ENCODE results near the gene KIF1C. TPM values are rescaled to one million over a fixed set of nuclear protein-coding genes. Genes with fewer than 3 reads are reported as not detected.

KIF1C gene
- total and polyA plus RNA-seq, 9 of the 15 experiments (the other 6 are each of a cell fraction or from before 2014, with no cell fraction given) = 0.38 to 68.4 (median 25.1) TPM

DNA sequence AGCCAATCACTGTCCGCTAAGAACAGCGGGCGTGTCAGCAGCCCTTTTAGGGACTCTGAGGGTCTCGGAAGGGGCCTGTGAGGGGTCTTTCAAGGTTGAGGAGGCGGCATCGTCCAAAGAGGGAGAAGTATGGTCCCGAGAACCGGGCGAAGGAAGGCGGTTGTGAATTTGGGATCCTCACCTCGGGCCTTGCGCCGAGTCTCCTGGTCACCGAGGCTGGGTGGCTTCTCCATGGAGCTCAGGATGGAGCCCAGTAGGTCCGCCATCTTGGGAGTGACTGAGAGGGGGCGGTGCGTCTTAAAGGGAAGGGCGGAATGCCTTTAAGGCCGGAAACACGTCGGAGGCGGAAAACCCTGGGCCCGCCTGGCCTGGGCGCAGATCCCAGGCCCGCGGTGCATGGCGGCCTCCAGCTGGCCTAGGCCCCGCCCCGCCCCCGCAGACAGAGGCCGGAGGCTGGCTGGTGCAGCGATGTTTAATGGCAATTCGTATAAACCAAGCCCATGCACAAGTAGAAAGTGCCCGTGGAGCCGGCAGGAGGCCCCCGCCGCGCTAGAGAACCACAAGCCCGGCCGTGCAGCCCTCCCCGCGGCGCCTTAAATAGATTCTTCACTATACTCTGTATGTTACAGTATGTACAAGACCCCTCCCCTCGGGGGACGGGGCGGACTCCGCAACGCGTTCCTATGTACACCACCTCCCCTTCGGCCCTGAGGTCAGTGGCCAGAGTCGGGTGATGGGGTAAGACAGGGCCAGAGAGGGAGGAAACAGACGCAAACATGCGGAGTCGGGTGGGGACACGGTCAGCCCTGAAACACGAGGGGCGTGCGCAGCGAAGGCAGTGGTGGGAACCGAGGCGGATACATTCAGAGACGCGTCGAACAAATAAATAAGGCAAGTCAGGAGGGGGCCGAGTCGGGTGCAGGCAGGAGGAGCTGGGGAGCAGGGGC, 29.9 kb upstream of the KIF1C start, which contains the start of gene SPAG7 (continued):
- TF ChIP-seq, protein P1, sequence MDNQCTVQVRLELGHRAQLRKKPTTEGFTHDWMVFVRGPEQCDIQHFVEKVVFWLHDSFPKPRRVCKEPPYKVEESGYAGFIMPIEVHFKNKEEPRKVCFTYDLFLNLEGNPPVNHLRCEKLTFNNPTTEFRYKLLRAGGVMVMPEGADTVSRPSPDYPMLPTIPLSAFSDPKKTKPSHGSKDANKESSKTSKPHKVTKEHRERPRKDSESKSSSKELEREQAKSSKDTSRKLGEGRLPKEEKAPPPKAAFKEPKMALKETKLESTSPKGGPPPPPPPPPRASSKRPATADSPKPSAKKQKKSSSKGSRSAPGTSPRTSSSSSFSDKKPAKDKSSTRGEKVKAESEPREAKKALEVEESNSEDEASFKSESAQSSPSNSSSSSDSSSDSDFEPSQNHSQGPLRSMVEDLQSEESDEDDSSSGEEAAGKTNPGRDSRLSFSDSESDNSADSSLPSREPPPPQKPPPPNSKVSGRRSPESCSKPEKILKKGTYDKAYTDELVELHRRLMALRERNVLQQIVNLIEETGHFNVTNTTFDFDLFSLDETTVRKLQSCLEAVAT (IDR thresholded peaks at IDR 0.05) = no peak; a peak in 1 of 4 replicates
- TF ChIP-seq RBM22 (IDR thresholded peaks at IDR 0.05; ENCODE audit: low read depth, low read length, poor library complexity, severe bottlenecking) = peak; percentile 53
- TF ChIP-seq, protein P2, sequence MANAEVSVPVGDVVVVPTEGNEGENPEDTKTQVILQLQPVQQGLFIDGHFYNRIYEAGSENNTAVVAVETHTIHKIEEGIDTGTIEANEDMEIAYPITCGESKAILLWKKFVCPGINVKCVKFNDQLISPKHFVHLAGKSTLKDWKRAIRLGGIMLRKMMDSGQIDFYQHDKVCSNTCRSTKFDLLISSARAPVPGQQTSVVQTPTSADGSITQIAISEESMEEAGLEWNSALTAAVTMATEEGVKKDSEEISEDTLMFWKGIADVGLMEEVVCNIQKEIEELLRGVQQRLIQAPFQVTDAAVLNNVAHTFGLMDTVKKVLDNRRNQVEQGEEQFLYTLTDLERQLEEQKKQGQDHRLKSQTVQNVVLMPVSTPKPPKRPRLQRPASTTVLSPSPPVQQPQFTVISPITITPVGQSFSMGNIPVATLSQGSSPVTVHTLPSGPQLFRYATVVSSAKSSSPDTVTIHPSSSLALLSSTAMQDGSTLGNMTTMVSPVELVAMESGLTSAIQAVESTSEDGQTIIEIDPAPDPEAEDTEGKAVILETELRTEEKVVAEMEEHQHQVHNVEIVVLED (CRISPR knock-in tag; IDR thresholded peaks at IDR 0.05) = no peak
- peak; percentile 75 for TF ChIP-seq GABPA (tag; conservative IDR thresholded peaks at IDR 0.05; ENCODE audit: low read depth)
- TF ChIP-seq, protein P3, sequence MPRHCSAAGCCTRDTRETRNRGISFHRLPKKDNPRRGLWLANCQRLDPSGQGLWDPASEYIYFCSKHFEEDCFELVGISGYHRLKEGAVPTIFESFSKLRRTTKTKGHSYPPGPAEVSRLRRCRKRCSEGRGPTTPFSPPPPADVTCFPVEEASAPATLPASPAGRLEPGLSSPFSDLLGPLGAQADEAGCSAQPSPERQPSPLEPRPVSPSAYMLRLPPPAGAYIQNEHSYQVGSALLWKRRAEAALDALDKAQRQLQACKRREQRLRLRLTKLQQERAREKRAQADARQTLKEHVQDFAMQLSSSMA (CRISPR knock-in tag; IDR thresholded peaks at IDR 0.05) = 0 out of 2 replicates have a peak, but pooled peaks have one; percentile 38
- TF ChIP-seq, protein P4, sequence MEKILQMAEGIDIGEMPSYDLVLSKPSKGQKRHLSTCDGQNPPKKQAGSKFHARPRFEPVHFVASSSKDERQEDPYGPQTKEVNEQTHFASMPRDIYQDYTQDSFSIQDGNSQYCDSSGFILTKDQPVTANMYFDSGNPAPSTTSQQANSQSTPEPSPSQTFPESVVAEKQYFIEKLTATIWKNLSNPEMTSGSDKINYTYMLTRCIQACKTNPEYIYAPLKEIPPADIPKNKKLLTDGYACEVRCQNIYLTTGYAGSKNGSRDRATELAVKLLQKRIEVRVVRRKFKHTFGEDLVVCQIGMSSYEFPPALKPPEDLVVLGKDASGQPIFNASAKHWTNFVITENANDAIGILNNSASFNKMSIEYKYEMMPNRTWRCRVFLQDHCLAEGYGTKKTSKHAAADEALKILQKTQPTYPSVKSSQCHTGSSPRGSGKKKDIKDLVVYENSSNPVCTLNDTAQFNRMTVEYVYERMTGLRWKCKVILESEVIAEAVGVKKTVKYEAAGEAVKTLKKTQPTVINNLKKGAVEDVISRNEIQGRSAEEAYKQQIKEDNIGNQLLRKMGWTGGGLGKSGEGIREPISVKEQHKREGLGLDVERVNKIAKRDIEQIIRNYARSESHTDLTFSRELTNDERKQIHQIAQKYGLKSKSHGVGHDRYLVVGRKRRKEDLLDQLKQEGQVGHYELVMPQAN (IDR thresholded peaks at IDR 0.05; ENCODE audit: borderline replicate concordance) = peak; percentile 24; the same call in 1 of the 2 replicates
- peak; percentile 84 to 97 (median 95) for TF ChIP-seq YY1 (IDR thresholded peaks at IDR 0.05; ENCODE audit: borderline replicate concordance in 1 of 3, control insufficient read depth in 1 of 3, extremely low read depth in 1 of 3, insufficient read depth in 3 of 3, insufficient read length in 1 of 3, insufficient replicate concordance in 2 of 3, low read depth in 1 of 3, low read length in 2 of 3)
- TF ChIP-seq ZKSCAN1 (IDR thresholded peaks at IDR 0.05; ENCODE audit: low read depth, low read length) = no peak
- TF ChIP-seq FOXK2 (conservative IDR thresholded peaks at IDR 0.05 in 1 of 2, IDR thresholded peaks at IDR 0.05 in 1 of 2; ENCODE audit: low read depth in 2 of 2) = no peak; a peak in 1 of 4 replicates
- peak; percentile 59; the same call in 1 of the 2 replicates for TF ChIP-seq KLF13 (tag; IDR thresholded peaks at IDR 0.05; ENCODE audit: borderline replicate concordance, low read depth)
- TF ChIP-seq, protein P5, sequence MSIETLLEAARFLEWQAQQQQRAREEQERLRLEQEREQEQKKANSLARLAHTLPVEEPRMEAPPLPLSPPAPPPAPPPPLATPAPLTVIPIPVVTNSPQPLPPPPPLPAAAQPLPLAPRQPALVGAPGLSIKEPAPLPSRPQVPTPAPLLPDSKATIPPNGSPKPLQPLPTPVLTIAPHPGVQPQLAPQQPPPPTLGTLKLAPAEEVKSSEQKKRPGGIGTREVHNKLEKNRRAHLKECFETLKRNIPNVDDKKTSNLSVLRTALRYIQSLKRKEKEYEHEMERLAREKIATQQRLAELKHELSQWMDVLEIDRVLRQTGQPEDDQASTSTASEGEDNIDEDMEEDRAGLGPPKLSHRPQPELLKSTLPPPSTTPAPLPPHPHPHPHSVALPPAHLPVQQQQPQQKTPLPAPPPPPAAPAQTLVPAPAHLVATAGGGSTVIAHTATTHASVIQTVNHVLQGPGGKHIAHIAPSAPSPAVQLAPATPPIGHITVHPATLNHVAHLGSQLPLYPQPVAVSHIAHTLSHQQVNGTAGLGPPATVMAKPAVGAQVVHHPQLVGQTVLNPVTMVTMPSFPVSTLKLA (conservative IDR thresholded peaks at IDR 0.05) = peak; percentile 40 to 72; a peak in 3 of 4 replicates
- TF ChIP-seq, protein P6, sequence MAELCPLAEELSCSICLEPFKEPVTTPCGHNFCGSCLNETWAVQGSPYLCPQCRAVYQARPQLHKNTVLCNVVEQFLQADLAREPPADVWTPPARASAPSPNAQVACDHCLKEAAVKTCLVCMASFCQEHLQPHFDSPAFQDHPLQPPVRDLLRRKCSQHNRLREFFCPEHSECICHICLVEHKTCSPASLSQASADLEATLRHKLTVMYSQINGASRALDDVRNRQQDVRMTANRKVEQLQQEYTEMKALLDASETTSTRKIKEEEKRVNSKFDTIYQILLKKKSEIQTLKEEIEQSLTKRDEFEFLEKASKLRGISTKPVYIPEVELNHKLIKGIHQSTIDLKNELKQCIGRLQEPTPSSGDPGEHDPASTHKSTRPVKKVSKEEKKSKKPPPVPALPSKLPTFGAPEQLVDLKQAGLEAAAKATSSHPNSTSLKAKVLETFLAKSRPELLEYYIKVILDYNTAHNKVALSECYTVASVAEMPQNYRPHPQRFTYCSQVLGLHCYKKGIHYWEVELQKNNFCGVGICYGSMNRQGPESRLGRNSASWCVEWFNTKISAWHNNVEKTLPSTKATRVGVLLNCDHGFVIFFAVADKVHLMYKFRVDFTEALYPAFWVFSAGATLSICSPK (IDR thresholded peaks at IDR 0.05; ENCODE audit: borderline replicate concordance) = peak; percentile 99

Data from K562 (cell line).